CD14-positive monocyte (primary cell): ENCODE results near the gene EXOC2. TPM values are rescaled to one million over a fixed set of nuclear protein-coding genes. Genes with fewer than 3 reads are reported as not detected.

Experiments used
- DNase-seq, 3 donors: peaks; one replicate each; pipeline ENCODE4 v3.0.0-alpha.2; 2011 to 2022
- H2AFZ ChIP-seq: 2 replicates; pipeline ENCODE4 v1.6.0; 2012; ENCODE audit warnings: mild to moderate bottlenecking, low read depth, low read length, inconsistent platforms; ENCODE audit not compliant: insufficient read depth, poor library complexity, severe bottlenecking
- H3K27ac ChIP-seq, 2 donors: 1 replicate in 1 of 2; 2 replicates in 1 of 2; pipeline ENCODE4 v1.5.1; 2012 to 2013; ENCODE audit warnings: low read length in 2 of 2, control low read depth in 1 of 2, inconsistent platforms in 1 of 2, low read depth in 1 of 2, mild to moderate bottlenecking in 1 of 2
- H3K27me3 ChIP-seq, 2 donors: one replicate each; pipeline versions ENCODE4 v1.6.0 to v1.6.1; 2011 to 2013; ENCODE audit warnings: low read length in 2 of 2; ENCODE audit not compliant: control insufficient read depth in 2 of 2, insufficient read depth in 2 of 2
- H3K36me3 ChIP-seq, 2 donors: replicated peaks in 1 of 2; 1 replicate in 1 of 2; 2 replicates in 1 of 2; pipeline versions ENCODE4 v1.5.1 to v1.6.1; 2012 to 2013; ENCODE audit warnings: low read length in 2 of 2, control low read depth in 1 of 2, inconsistent platforms in 1 of 2, mild to moderate bottlenecking in 1 of 2; ENCODE audit not compliant: insufficient read depth in 2 of 2, control insufficient read depth in 1 of 2
- H3K4me1 ChIP-seq, 2 donors: 1 replicate in 1 of 2; 2 replicates in 1 of 2; pipeline versions ENCODE4 v1.5.1 to v1.6.1; 2012 to 2013; ENCODE audit warnings: low read length in 2 of 2, control low read depth in 1 of 2, inconsistent platforms in 1 of 2, mild to moderate bottlenecking in 1 of 2, moderate library complexity in 1 of 2; ENCODE audit not compliant: insufficient read depth in 2 of 2, control insufficient read depth in 1 of 2
- H3K4me2 ChIP-seq: replicated peaks from 2 replicates; pipeline ENCODE3; 2012; ENCODE audit warnings: low read length, moderate library complexity, mild to moderate bottlenecking; ENCODE audit not compliant: poor library complexity, severe bottlenecking; ENCODE audit errors: extremely low read depth
- H3K4me3 ChIP-seq, 3 experiments: fragments of 200-600 bp in 1 of 3; sonication (generic) in 1 of 3; replicated peaks in 1 of 3; 1 replicate in 2 of 3; 2 replicates in 1 of 3; pipeline ENCODE4 v1.5.1; 2011 to 2013; ENCODE audit warnings: low read length in 3 of 3, mild to moderate bottlenecking in 3 of 3, control low read depth in 2 of 3, low read depth in 2 of 3, inconsistent platforms in 1 of 3, moderate library complexity in 1 of 3
- H3K79me2 ChIP-seq: 2 replicates; pipeline ENCODE4 v1.6.0; 2012; ENCODE audit warnings: mild to moderate bottlenecking, control low read depth, inconsistent platforms, low read length, moderate library complexity; ENCODE audit not compliant: insufficient read depth
- H3K9ac ChIP-seq: 2 replicates; pipeline ENCODE4 v1.6.0; 2017; ENCODE audit warnings: low read length, mild to moderate bottlenecking; ENCODE audit not compliant: insufficient read depth, poor library complexity, severe bottlenecking
- H3K9me3 ChIP-seq, 2 donors: replicated peaks in 1 of 2; 1 replicate in 1 of 2; 2 replicates in 1 of 2; pipeline versions ENCODE4 v1.5.1 to v1.6.1; 2012 to 2013; ENCODE audit warnings: low read length in 2 of 2, control low read depth in 1 of 2; ENCODE audit not compliant: control insufficient read depth in 1 of 2, insufficient read depth in 1 of 2
- H4K20me1 ChIP-seq: 2 replicates; pipeline ENCODE4 v1.6.0; 2012; ENCODE audit warnings: mild to moderate bottlenecking, low read length, control low read depth, moderate library complexity; ENCODE audit not compliant: insufficient read depth
- H3K27ac Mint-ChIP-seq, 7 donors: one replicate each; pipeline ENCODE4 v1.8.0; 2020; ENCODE audit warnings: mild to moderate bottlenecking in 7 of 7, mixed read lengths in 7 of 7, moderate library complexity in 6 of 7, inconsistent platforms in 2 of 7
- H3K27me3 Mint-ChIP-seq, 3 donors: one replicate each; pipeline ENCODE4 v1.8.0; 2021 to 2022; ENCODE audit warnings: low read depth in 3 of 3, mild to moderate bottlenecking in 3 of 3, mixed read lengths in 3 of 3, moderate library complexity in 3 of 3, inconsistent platforms in 1 of 3
- H3K36me3 Mint-ChIP-seq, 2 donors: one replicate each; pipeline ENCODE4 v1.8.0; 2020; ENCODE audit warnings: mixed read lengths in 2 of 2, inconsistent platforms in 1 of 2, mild to moderate bottlenecking in 1 of 2
- H3K4me1 Mint-ChIP-seq: one replicate; pipeline ENCODE4 v1.8.0; 2020; ENCODE audit warnings: mild to moderate bottlenecking, mixed read lengths
- H3K4me3 Mint-ChIP-seq, 2 donors: one replicate each; pipeline ENCODE4 v1.8.0; 2020; ENCODE audit warnings: mild to moderate bottlenecking in 2 of 2, mixed read lengths in 2 of 2, moderate library complexity in 1 of 2
- H3K9me3 Mint-ChIP-seq, 7 donors: one replicate each; pipeline ENCODE4 v1.8.0; 2020 to 2022; ENCODE audit warnings: mixed read lengths in 7 of 7, mild to moderate bottlenecking in 6 of 7, moderate library complexity in 6 of 7, inconsistent platforms in 2 of 7
- WGBS: methylation state at CpG from one replicate; pipeline ENCODE4 v1.1.5; 2013; ENCODE audit warnings: missing lambda C conversion rate; ENCODE audit not compliant: insufficient coverage; 5-methylcytosine and 5-hydroxymethylcytosine counted together
- intact Hi-C, 2 donors: fragments of 100-400 bp; cut with micrococcal nuclease; formaldehyde crosslinking; loops; one replicate each; pipeline versions ENCODE4 v1.15.0 to v1.15.1; 2023
- polyA plus RNA-seq, 3 donors: library from polyadenylated mRNA; depleted of rRNA in 1 of 3; unstranded in 2 of 3; stranded (reverse) in 1 of 3; fragments of 300-500 nt in 2 of 3; fragments of >200 nt in 1 of 3; fragmentation: Illumina TruSeq in 2 of 3; gene quantifications; 1 replicate in 2 of 3; 2 replicates in 1 of 3; pipeline ENCODE4 v1.2.3, GENCODE V29; 2012 to 2021
- TF ChIP-seq, protein P1 (sequence below): fragments of 200-600 bp; IDR thresholded peaks from one replicate; pipeline ENCODE4 v1.8.0; 2022; ENCODE audit warnings: antibody characterized with exemption, mild to moderate bottlenecking

Gene EXOC2
- polyA plus RNA-seq, 3 donors = 7.5 to 15.5 (median 12.0) TPM

DNA sequence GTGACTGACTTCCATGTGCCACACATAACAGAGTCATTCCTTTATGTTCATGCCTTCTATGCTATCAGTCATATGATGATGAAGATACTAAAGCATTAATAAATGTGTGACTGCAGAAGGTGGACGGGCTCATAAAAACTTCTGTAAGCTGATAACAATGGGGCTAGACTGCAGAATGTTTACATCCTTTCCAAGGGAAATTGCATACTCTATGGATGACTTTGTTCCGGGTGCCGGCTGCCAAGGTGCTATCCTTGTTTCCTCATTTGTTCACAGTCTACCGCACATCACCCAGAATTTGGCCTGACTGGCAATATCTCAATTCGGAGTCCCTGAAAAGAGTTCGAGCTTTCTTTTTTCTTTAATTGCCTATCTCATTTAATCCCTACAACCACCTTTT, 121.0 kb downstream of the EXOC2 start:
- H3K9me3 ChIP-seq = peaks cover 4 to 7% of the 10 kb centered on the region in 2 donors
- WGBS = 100% methylated on average over 4 of the region's 6 CpGs
- TF ChIP-seq, protein P1, sequence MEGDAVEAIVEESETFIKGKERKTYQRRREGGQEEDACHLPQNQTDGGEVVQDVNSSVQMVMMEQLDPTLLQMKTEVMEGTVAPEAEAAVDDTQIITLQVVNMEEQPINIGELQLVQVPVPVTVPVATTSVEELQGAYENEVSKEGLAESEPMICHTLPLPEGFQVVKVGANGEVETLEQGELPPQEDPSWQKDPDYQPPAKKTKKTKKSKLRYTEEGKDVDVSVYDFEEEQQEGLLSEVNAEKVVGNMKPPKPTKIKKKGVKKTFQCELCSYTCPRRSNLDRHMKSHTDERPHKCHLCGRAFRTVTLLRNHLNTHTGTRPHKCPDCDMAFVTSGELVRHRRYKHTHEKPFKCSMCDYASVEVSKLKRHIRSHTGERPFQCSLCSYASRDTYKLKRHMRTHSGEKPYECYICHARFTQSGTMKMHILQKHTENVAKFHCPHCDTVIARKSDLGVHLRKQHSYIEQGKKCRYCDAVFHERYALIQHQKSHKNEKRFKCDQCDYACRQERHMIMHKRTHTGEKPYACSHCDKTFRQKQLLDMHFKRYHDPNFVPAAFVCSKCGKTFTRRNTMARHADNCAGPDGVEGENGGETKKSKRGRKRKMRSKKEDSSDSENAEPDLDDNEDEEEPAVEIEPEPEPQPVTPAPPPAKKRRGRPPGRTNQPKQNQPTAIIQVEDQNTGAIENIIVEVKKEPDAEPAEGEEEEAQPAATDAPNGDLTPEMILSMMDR = no peak
- H3K4me1 ChIP-seq = no peaks in the 10 kb centered on the region
- no peak overlapping the region for H2AFZ ChIP-seq
- no peak for DNase-seq
- no peaks in the 10 kb centered on the region for H4K20me1 ChIP-seq
- no peaks in the 10 kb centered on the region for H3K79me2 ChIP-seq
- no peaks in the 10 kb centered on the region for H3K4me1 Mint-ChIP-seq
- peaks cover 28 to 60% of the 10 kb centered on the region in 2 donors for H3K36me3 ChIP-seq
- H3K4me3 ChIP-seq = no peak overlapping the region
- H3K4me3 Mint-ChIP-seq = no peak overlapping the region
- peaks cover 2 to 11% (median 4%) of the 10 kb centered on the region in 7 donors for H3K9me3 Mint-ChIP-seq
- H3K27ac ChIP-seq = no peak overlapping the region
- H3K27me3 Mint-ChIP-seq = no peaks in the 10 kb centered on the region
- H3K9ac ChIP-seq = no peak overlapping the region
- H3K4me2 ChIP-seq = no peak overlapping the region
- intact Hi-C loops = no loop called here
- no peak overlapping the region for H3K27ac Mint-ChIP-seq
- peaks cover 52 to 54% of the 10 kb centered on the region in 2 donors for H3K36me3 Mint-ChIP-seq
- H3K27me3 ChIP-seq = no peaks in the 10 kb centered on the region

DNA sequence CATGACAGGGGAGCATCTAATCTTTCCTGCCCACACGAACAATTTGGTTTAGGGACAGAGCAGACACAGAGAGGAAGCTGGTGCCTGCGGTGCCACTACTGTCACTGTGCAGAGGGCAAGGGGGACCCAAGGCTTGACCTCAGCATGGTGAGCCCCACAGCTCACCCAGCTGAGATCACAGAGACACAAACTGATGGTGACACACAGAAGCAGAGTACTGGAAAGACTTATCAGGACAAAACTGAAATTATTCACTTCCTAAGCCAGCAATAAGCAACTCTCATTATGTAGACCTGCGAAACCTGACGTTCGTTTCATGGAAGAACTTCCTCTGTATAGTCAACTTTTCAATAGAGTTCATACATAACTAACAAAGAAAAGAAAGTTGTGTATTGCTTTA, 122.1 kb downstream of the EXOC2 start:
- peaks cover 49 to 54% of the 10 kb centered on the region in 2 donors for H3K36me3 Mint-ChIP-seq
- Histone ChIP-seq H3K27ac (no peak overlapping the region), H3K36me3 (peaks cover 28 to 60% of the 10 kb centered on the region in 2 donors), H3K27me3 (no peaks in the 10 kb centered on the region), H3K4me1 (no peaks in the 10 kb centered on the region), H2AFZ (no peak overlapping the region), H3K4me2 (no peak overlapping the region), H3K9me3 (peaks cover 4 to 7% of the 10 kb centered on the region in 2 donors), H3K9ac (no peak overlapping the region), H3K4me3 (no peak overlapping the region), H3K79me2 (no peaks in the 10 kb centered on the region), H4K20me1 (no peaks in the 10 kb centered on the region)
- H3K4me3 Mint-ChIP-seq = no peak overlapping the region
- WGBS = 94% methylated on average over 2 of the region's 5 CpGs
- DNase-seq = no peak
- TF ChIP-seq, protein P1 = no peak
- no peaks in the 10 kb centered on the region for H3K27me3 Mint-ChIP-seq
- H3K27ac Mint-ChIP-seq = no peak overlapping the region
- H3K9me3 Mint-ChIP-seq = peaks cover 2 to 11% (median 4%) of the 10 kb centered on the region in 7 donors
- intact Hi-C loops = no loop called here
- H3K4me1 Mint-ChIP-seq = no peaks in the 10 kb centered on the region
